K562 (cell line): ENCODE results near the gene FGR. TPM values are rescaled to one million over a fixed set of nuclear protein-coding genes. Genes with fewer than 3 reads are reported as not detected.
A peak's percentile ranks its signal among the peaks of the same experiment; 100 is the strongest.

ENCODE experiments used
- CBFA2T3 ChIP-seq: fragments of 450-650 bp; IDR thresholded peaks from 2 replicates; pipeline ENCODE4 v1.6.1; 2017
- CCNT2 ChIP-seq: IDR thresholded peaks from 2 replicates; pipeline ENCODE4 v1.6.1; 2011; ENCODE audit warnings: borderline replicate concordance, low read depth, mild to moderate bottlenecking, moderate library complexity, mixed read lengths, low read length; ENCODE audit not compliant: insufficient read length; ENCODE audit errors: extremely low read depth
- CXXC5 ChIP-seq: fragments of 250-450 bp; sonication (Bioruptor Pico); IDR thresholded peaks from 2 replicates; pipeline ENCODE4 v1.8.0; 2022; ENCODE audit warnings: inconsistent platforms, mild to moderate bottlenecking, moderate library complexity
- EP400 ChIP-seq: fragments of 450-650 bp; IDR thresholded peaks from 2 replicates; pipeline ENCODE4 v1.6.1; 2017; ENCODE audit warnings: antibody characterized with exemption, mild to moderate bottlenecking, moderate library complexity
- ETV1 ChIP-seq: fragments of 450-650 bp; conservative IDR thresholded peaks from 2 replicates; pipeline ENCODE4 v1.6.1; 2016; ENCODE audit warnings: missing genetic modification characterization, control low read depth, low read depth, missing compliant biosample characterization
- HDGF ChIP-seq: fragments of 450-650 bp; IDR thresholded peaks from 2 replicates; pipeline ENCODE4 v1.6.1; 2016
- HNRNPK ChIP-seq: fragments of 200-400 bp; formaldehyde crosslinking; IDR thresholded peaks from one replicate; pipeline ENCODE4 v1.6.1; 2018; ENCODE audit warnings: mild to moderate bottlenecking, low read depth, low read length; ENCODE audit not compliant: poor library complexity, severe bottlenecking
- HNRNPLL ChIP-seq: fragments of 200-400 bp; formaldehyde crosslinking; IDR thresholded peaks from 2 replicates; pipeline ENCODE4 v1.6.1; 2017; ENCODE audit warnings: low read length, low read depth, mild to moderate bottlenecking; ENCODE audit not compliant: poor library complexity, severe bottlenecking
- MTA3 ChIP-seq: fragments of 450-650 bp; formaldehyde crosslinking; IDR thresholded peaks from 2 replicates; pipeline ENCODE4 v1.6.1; 2017; ENCODE audit warnings: mild to moderate bottlenecking, borderline replicate concordance
- NCOA6 ChIP-seq: fragments of 450-650 bp; IDR thresholded peaks from 2 replicates; pipeline ENCODE4 v1.6.1; 2017; ENCODE audit warnings: mild to moderate bottlenecking
- NR2C1 ChIP-seq, 2 experiments: fragments of 450-650 bp; IDR thresholded peaks; 2 replicates each; pipeline ENCODE4 v1.6.1; 2017; ENCODE audit warnings: mild to moderate bottlenecking in 2 of 2, antibody characterized with exemption in 1 of 2, inconsistent platforms in 1 of 2, missing compliant biosample characterization in 1 of 2, missing genetic modification characterization in 1 of 2
- NRF1 ChIP-seq, 2 experiments: fragments of 450-650 bp; IDR thresholded peaks in 1 of 2; conservative IDR thresholded peaks in 1 of 2; 2 replicates each; pipeline ENCODE4 v1.6.1; 2014; ENCODE audit warnings: mild to moderate bottlenecking in 2 of 2
- POLR2AphosphoS2 ChIP-seq: IDR thresholded peaks from 2 replicates; pipeline ENCODE4 v1.6.1; 2012; ENCODE audit warnings: low read length, improper control_type of control experiment
- RBFOX2 ChIP-seq: fragments of 200-400 bp; formaldehyde crosslinking; IDR thresholded peaks from 2 replicates; pipeline ENCODE4 v1.6.1; 2017; ENCODE audit warnings: low read depth, mild to moderate bottlenecking, low read length, moderate library complexity
- SREBF1 ChIP-seq: fragments of 150-350 bp; IDR thresholded peaks from 2 replicates; pipeline ENCODE4 v1.6.1; 2014; ENCODE audit warnings: antibody characterized with exemption, low read depth, low read length, borderline replicate concordance
- XRCC5 ChIP-seq: fragments of 200-400 bp; formaldehyde crosslinking; IDR thresholded peaks from 2 replicates; pipeline ENCODE4 v1.6.1; 2017; ENCODE audit warnings: low read depth, mild to moderate bottlenecking, low read length
- ZBTB33 ChIP-seq: sonication (generic); formaldehyde crosslinking; IDR thresholded peaks from 2 replicates; pipeline ENCODE4 v1.8.1; 2023; ENCODE audit warnings: mild to moderate bottlenecking, missing genetic modification reagents
- ZNF197 ChIP-seq: fragments of 200-800 bp; sonication (Bioruptor generic); IDR thresholded peaks from 2 replicates; pipeline ENCODE4 v1.6.1; 2016; ENCODE audit warnings: low read depth, missing genetic modification characterization, missing compliant biosample characterization
- ZNF507 ChIP-seq: conservative IDR thresholded peaks from 2 replicates; pipeline ENCODE4 v1.6.1; 2017; ENCODE audit warnings: missing genetic modification characterization, missing compliant biosample characterization
- ZNF830 ChIP-seq: fragments of 250-450 bp; sonication (Bioruptor Pico); IDR thresholded peaks from 2 replicates; pipeline ENCODE4 v1.5.0; 2021; ENCODE audit warnings: mild to moderate bottlenecking
- polyA plus RNA-seq, 8 experiments: library from polyadenylated mRNA; depleted of rRNA in 4 of 8; stranded (reverse) in 5 of 8; unstranded in 3 of 8; fragments of >200 nt; fragmentation: Nextera tagmentation in 2 of 8; fragmentation: Illumina TruSeq in 1 of 8; extraction: Ambion mirVana in 2 of 8; extraction: Trizol in 1 of 8; gene quantifications; 2 replicates each; pipeline versions ENCODE4 v1.2.1 to v1.2.3, GENCODE V29; 2011 to 2014; ENCODE audit warnings: inconsistent platforms in 1 of 8, missing spikeins in 1 of 8
- total RNA-seq, 7 experiments: library from RNA; depleted of rRNA in 6 of 7; stranded (reverse); fragments of >200 nt in 6 of 7; fragmentation: Illumina TruSeq in 2 of 7; extraction: Trizol in 2 of 7; gene quantifications; 2 replicates each; pipeline versions ENCODE4 v1.2.1 to v1.2.3, GENCODE V29; 2011 to 2021; ENCODE audit warnings: low replicate concordance in 1 of 7
- TF ChIP-seq, protein P1 (sequence below): fragments of 200-800 bp; sonication (Bioruptor generic); IDR thresholded peaks from 2 replicates; pipeline ENCODE4 v1.6.1; 2017; ENCODE audit warnings: missing genetic modification characterization, missing compliant biosample characterization
- TF ChIP-seq, protein P2 (sequence below), 3 experiments: fragments of 200-800 bp in 1 of 3; sonication (Bioruptor generic) in 1 of 3; sonication (generic) in 1 of 3; formaldehyde crosslinking in 1 of 3; IDR thresholded peaks; 2 replicates each; pipeline versions ENCODE4 v1.6.1 to v1.8.0; 2016 to 2022; ENCODE audit warnings: mild to moderate bottlenecking in 2 of 3, missing compliant biosample characterization in 2 of 3, missing genetic modification characterization in 2 of 3, missing genetic modification reagents in 1 of 3

Gene FGR
- total and polyA plus RNA-seq, 9 of the 15 experiments (the other 6 are each of a cell fraction or from before 2014, with no cell fraction given), result 0.04 to 0.11 TPM; not detected in 7

DNA sequence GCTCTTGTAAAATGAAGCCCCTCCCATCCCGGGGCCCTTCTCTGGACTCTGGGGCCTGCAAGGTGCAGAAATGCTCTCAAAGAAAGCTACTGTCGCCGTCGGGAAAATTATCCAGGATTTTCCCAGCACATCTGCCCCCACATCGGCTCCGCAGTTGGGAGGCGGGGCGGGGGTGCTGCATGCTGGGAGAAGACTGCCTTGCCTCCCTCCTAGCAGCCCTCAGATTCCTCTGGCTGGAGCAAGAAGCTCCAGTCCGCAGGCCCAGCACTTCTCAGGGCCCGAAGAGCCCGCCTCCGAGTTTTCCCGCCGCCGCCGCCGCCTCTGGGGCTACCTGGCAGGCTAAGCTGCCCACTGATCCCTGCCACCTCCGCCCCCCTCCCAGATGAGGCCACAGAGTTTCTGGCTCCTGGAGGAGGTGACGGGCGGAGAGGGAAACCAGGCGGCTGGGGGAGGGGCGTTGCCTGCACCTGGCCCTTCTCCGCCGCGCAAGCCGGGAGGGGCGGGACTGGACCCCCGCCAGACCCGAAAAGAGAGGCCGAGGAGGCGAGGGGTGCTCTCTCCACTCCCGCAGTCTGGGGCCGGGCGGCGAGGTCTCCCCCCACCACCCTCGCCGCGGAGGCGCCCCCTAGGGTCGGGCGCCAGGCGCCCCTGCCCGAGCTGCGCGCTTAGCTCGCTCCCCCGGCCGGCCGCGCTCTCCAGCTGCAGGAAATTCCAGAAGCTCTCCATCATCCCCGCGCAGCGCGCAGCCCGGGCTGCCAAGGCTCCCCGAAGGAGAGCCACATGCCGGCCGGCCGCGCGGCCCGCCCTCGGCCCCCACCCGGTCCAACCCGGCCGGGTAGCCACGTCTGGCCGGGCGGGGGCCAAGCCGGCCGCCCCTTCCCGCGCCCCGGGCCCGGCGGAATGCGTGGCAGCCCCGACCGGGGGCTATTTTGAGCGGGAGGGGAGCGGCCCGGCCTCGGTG is 59.8 kb downstream of the FGR start (continued):
- TF ChIP-seq CXXC5 (peak; percentile 31), RBFOX2 (peak; percentile 43), MTA3 (peak; percentile 32; the same call in 1 of the 2 replicates), ZNF197 (CRISPR knock-in tag) (no peak), NR2C1 (IDR thresholded peaks at IDR 0.05) (no peak), NR2C1 (tag; IDR thresholded peaks at IDR 0.05) (no peak), HNRNPK (no peak), HNRNPLL (peak; percentile 23), ETV1 (tag) (no peak), NCOA6 (no peak), POLR2AphosphoS2 (no peak), CBFA2T3 (0 out of 2 replicates have a peak, but pooled peaks have one; percentile 18), XRCC5 (0 out of 2 replicates have a peak, but pooled peaks have one; percentile 27), CCNT2 (peak; percentile 24), ZNF507 (no peak), ZBTB33 (peak; percentile 99), HDGF (no peak), EP400 (no peak), NRF1 (conservative IDR thresholded peaks at IDR 0.05 in 1 of 2, IDR thresholded peaks at IDR 0.05 in 1 of 2) (peak in 1 of 2 experiments; percentile 25; a peak in 1 of 4 replicates), ZNF830 (CRISPR knock-in tag) (no peak), SREBF1 (no peak)
- TF ChIP-seq, protein P1, sequence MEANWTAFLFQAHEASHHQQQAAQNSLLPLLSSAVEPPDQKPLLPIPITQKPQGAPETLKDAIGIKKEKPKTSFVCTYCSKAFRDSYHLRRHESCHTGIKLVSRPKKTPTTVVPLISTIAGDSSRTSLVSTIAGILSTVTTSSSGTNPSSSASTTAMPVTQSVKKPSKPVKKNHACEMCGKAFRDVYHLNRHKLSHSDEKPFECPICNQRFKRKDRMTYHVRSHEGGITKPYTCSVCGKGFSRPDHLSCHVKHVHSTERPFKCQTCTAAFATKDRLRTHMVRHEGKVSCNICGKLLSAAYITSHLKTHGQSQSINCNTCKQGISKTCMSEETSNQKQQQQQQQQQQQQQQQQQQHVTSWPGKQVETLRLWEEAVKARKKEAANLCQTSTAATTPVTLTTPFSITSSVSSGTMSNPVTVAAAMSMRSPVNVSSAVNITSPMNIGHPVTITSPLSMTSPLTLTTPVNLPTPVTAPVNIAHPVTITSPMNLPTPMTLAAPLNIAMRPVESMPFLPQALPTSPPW (CRISPR knock-in tag), result peak; percentile 63
- TF ChIP-seq, protein P2, sequence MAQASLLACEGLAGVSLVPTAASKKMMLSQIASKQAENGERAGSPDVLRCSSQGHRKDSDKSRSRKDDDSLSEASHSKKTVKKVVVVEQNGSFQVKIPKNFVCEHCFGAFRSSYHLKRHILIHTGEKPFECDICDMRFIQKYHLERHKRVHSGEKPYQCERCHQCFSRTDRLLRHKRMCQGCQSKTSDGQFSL (CRISPR knock-in tag; IDR thresholded peaks at IDR 0.05), result peak; percentile 32; the same call in 1 of the 2 replicates
- TF ChIP-seq, protein P2 (tag; IDR thresholded peaks at IDR 0.05), result peak in 1 of 2 experiments; percentile 34; a peak in 1 of 4 replicates
